GM18511 (cell line): Measurements from ENCODE around the gene DDX46.
A peak's percentile ranks its signal among the peaks of the same experiment; 100 is the strongest.
"Not testable (repeated sequence)": the region's sequence is repeated elsewhere in the genome, so short reads cannot be mapped to it uniquely, and the experiment has no call there.

Experiments
- ATAC-seq: cut with Tn5 transposase; IDR thresholded peaks from one replicate; pipeline ENCODE4 v1.9.1; 2021; ENCODE audit warnings: mild to moderate bottlenecking, moderate library complexity; ENCODE audit not compliant: unreplicated experiment

Gene DDX46, protein sequence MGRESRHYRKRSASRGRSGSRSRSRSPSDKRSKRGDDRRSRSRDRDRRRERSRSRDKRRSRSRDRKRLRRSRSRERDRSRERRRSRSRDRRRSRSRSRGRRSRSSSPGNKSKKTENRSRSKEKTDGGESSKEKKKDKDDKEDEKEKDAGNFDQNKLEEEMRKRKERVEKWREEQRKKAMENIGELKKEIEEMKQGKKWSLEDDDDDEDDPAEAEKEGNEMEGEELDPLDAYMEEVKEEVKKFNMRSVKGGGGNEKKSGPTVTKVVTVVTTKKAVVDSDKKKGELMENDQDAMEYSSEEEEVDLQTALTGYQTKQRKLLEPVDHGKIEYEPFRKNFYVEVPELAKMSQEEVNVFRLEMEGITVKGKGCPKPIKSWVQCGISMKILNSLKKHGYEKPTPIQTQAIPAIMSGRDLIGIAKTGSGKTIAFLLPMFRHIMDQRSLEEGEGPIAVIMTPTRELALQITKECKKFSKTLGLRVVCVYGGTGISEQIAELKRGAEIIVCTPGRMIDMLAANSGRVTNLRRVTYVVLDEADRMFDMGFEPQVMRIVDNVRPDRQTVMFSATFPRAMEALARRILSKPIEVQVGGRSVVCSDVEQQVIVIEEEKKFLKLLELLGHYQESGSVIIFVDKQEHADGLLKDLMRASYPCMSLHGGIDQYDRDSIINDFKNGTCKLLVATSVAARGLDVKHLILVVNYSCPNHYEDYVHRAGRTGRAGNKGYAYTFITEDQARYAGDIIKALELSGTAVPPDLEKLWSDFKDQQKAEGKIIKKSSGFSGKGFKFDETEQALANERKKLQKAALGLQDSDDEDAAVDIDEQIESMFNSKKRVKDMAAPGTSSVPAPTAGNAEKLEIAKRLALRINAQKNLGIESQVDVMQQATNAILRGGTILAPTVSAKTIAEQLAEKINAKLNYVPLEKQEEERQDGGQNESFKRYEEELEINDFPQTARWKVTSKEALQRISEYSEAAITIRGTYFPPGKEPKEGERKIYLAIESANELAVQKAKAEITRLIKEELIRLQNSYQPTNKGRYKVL

GRCh38 chr5:134758504-134759341, at the start of gene DDX46:
Gene DDX46, plus strand, starts transcription at chr5:134758779. Its CDS starts 160 bp downstream, at chr5:134758939.
- ATAC-seq = peak; percentile 98

DNA sequence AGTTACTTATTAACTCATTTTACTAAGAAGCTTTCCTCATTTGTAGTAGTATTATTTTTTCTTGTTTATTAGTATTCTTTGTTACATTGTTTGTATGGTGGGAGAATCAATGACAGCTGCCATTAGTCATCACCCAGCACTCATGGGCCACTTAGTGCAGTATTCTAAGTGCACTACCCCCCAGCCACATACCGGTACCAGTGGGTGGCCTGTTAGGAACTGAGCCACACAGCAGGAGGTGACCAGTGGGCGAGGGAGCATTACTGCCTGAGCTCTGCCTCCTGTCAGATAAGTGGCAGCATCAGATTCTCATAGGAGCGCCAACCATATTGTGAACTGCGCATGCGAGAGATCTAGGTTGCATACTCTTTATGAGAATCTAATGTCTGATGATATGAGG, 44.5 kb upstream of the DDX46 start:
- no peak for ATAC-seq

GRCh38 chr5:134714541-134714940, 44.0 kb upstream of the DDX46 start:
- no peak for ATAC-seq

DNA sequence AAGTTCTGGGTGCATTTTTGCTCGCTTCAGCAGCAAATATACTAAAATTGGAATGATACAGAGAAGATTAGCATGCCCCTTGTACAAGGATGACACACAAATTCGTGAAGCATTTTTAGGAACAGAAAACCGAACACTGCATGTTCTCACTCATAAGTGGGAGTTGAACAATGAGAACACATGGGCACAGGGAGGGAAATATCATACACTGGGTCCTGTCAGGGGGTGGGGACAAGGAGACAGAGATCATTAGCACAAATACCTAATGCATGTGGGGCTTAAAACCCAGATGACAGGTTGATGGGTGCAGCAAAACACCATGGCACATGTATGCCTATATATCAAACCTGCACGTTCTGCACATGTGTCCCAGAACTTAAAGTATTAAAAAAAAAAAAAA, 43.1 kb upstream of the DDX46 start:
- ATAC-seq = not testable (repeated sequence)

- no peak for ATAC-seq
Measured at GRCh38 chr5:134724872-134725271, 33.7 kb upstream of the DDX46 start.

- no peak for ATAC-seq
Measured at GRCh38 chr5:134732819-134733218, 25.8 kb upstream of the DDX46 start.

- no peak for ATAC-seq
Measured at GRCh38 chr5:134735243-134735642, 23.3 kb upstream of the DDX46 start.

GRCh38 chr5:134736173-134736812, 22.3 kb upstream of the DDX46 start:
- ATAC-seq = no peak

DNA sequence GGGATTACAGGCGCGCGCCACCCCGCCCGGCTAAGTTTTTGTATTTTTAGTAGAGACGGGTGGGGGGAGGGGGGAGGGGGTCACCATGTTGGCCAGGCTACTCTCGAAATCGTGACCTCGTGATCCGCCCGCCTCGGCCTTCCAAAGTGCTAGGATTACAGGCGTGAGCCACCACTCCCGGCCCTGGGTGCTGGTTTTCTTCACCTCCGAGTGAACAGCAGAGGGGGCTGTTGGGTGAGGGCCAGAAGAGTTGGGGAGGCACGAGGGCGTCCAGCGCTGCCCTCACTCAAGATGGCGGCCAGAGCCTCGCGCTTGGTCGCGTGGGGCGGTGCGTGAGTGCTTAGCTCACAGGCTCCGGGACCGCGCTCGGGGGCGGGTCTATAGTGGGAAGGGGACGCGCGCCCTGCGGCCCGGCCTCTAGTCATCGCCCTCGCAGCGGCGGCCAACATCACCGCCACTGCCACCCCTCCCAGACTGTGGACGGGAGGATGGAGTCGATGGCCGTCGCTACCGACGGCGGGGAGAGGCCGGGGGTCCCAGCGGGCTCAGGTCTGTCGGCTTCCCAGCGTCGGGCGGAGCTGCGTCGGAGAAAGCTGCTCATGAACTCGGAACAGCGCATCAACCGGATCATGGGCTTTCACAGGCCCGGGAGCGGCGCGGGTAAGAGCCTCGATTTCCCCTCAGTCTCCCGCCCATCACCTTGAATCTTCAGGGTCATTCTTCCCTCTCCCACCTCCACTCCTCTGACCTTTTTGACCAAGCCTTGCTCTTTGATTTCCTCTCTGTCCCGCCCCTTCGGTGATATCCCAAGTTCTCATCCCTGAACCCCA, 20.2 kb upstream of the DDX46 start, which contains the start of gene CAMLG:
CAMLG (plus strand) TSS at position 416 of the 830 bp plus-strand sequence; CDS start at position 489, 73 bp downstream.
- peak; percentile 96 for ATAC-seq

DNA sequence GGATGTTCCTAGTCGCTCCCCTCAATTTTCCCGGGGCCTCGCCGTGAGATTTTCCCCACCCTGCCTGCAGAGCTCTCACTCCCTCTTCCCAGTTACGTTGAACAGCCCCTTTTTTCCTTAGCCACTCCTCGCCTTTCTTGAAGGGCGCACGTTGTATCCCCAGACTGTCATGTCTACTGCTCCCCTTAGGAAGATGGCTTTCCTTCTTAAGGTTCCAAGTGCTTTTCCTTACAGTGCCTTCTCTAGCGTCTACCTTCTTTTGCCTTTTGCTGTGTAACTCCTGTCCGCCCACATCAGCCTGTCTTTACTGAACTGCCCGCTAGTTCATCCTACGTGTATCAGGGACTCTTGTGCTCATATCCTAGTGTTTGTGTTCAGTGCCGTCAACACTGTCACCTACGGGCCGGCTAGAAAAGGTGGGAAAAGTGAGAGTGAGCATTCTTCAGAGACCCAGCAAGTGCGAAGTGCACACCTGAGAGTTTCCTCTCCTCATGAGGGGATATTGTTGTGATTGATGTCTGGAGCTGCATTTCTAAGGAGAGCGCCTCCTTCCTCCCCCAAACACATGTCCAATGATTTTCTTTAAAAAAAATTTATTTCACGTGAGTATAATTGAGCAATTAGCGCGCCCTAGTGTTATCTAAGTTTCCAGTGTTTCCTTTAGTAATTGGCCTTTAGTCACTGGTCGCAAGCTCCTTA, 19.5 kb upstream of the DDX46 start:
- peak; percentile 28 for ATAC-seq

DNA sequence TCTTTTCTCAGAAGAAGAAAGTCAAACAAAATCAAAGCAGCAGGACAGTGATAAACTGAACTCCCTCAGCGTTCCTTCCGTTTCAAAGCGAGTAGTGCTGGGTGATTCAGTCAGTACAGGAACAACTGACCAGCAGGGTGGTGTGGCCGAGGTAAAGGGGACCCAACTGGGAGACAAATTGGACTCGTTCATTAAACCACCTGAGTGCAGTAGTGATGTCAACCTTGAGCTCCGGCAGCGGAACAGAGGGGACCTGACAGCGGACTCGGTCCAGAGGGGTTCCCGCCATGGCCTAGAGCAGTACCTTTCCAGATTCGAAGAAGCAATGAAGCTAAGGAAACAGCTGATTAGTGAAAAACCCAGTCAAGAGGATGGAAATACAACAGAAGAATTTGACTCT, 17.5 kb upstream of the DDX46 start:
- ATAC-seq = no peak

GRCh38 chr5:134742134-134742533, 16.4 kb upstream of the DDX46 start:
- no peak for ATAC-seq

- ATAC-seq = no peak
Measured at GRCh38 chr5:134749415-134749814, 9.2 kb upstream of the DDX46 start.

- ATAC-seq = peak; percentile 41
Measured at GRCh38 chr5:134758176-134758503, 439 bp upstream of the DDX46 start.

DNA sequence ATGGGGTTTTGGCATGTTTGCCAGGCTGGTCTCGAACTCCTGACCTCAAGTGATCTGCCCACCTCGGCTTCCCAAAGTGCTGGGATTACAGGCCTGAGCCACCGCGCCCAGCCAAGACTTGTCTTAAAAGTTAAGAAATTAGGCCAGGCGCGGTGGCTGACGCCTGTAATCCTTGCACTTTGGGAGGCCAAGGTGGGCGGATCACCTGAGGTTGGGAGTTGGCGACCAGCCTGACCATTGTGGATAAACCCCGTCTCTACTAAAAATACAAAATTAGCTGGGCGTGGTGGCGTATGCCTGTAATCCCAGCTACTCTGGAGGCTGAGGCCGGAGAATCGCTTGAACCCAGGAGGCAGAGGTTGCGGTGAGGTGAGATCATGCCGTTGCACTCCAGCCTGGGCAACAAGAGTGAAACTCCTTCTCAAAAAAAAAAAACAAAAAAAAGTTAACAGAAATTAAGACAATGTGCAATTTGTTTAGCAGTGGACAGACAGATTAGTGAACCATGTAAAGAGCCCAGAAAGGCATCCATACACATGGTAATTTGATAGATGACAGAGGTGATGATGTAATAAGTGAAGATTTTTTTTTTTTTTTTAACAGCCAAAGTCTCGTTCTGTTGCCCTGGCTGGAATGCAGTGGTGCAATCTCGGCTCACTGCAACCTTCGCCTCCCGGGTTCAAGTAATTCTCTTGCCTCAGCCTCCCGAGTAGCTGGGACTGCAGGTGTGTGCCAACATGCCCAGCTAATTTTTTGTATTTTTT, 9.1 kb downstream of the DDX46 start:
- not testable (repeated sequence) for ATAC-seq

DNA sequence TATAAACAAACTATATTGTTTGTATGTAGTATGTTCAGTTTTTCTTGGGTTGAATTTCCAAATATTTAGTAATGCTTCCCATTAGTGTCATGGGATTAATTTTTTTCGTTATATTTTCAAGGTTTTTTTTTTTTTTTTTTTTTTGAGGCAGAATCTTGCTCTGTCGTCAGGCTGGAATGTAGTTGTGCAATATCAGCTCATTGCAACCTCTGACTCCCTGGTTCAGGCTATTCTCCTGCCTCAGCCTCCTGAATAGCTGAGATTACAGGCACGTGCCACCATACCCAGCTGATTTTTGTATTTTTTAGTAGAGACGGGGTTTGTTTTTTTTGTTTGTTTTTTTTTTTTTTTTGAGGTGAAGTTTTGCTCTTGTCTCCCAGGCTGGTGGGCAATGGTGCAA, 10.6 kb downstream of the DDX46 start:
- no peak for ATAC-seq

DNA sequence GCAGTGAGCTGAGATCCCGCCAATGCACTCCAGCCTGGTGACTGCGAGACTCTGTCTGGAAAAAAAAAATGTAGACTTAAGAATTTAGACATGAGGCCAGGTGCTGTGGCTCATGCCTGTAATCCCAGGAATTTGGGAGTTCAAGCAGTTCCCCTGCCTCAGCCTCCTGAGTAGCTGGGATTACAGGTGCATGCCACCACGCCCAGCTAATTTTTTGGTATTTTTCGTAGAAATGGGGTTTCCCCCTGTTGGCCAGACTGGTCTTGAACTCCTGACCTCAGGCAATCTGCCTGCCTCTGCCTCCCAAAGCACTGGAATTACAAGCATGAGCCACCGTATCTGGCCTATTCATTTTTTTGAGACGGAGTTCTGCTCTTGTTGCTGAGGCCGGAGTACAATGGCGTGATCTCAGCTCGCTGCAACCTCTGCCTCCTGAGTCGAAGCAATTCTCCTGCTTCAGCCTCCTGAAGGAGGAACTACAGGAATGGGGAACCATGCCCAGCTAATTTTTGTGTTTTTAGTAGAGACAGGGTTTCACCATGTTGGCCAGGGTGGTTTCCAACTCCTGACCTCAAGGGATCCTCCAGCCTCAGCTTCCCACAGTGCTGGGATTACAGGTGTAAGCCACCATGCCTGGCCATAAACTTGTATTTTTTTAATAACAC, 14.0 kb downstream of the DDX46 start:
- ATAC-seq = no peak
